Measurements from ENCODE around the gene CD63. TPM values are rescaled to one million over a fixed set of nuclear protein-coding genes. Genes with fewer than 3 reads are reported as not detected.

CD63 gene
- total and polyA plus RNA-seq, 9 of the 15 experiments (the other 6 are each of a cell fraction or from before 2014, with no cell fraction given), result 313 to 735 (median 433) TPM

GRCh38 chr12:55715833-55716581 is 12.8 kb downstream of the CD63 start, which contains the start of gene BLOC1S1 (continued):
- TF ChIP-seq DDX20 (tag; IDR thresholded peaks at IDR 0.05; ENCODE audit: low read depth) (no peak), SRSF7 (optimal IDR thresholded peaks at IDR 0.05; ENCODE audit: low read depth, low read length) (no peak), ZNF280B (CRISPR knock-in tag; IDR thresholded peaks at IDR 0.05) (no peak), NONO (IDR thresholded peaks at IDR 0.05; ENCODE audit: low read depth in 2 of 2, low read length in 1 of 2) (no peak), KLF10 (CRISPR knock-in tag; IDR thresholded peaks at IDR 0.05) (no peak), PHB2 (IDR thresholded peaks at IDR 0.05; ENCODE audit: low read depth) (0 out of 2 replicates have a peak, but pooled peaks have one; percentile 8), KLF16 (IDR thresholded peaks at IDR 0.05) (no peak; the same call in 1 of the 2 replicates), PREB (CRISPR knock-in tag; IDR thresholded peaks at IDR 0.05) (no peak), ZNF239 (CRISPR knock-in tag; IDR thresholded peaks at IDR 0.05) (no peak), VEZF1 (CRISPR knock-in tag; IDR thresholded peaks at IDR 0.05) (peak; percentile 80), ZFP30 (CRISPR knock-in tag; IDR thresholded peaks at IDR 0.05; ENCODE audit: borderline replicate concordance) (no peak), RNF2 (IDR thresholded peaks at IDR 0.05) (peak; percentile 77), HINFP (tag; conservative IDR thresholded peaks at IDR 0.05; ENCODE audit: low read depth) (no peak), SMARCE1 (IDR thresholded peaks at IDR 0.05) (no peak), TOE1 (IDR thresholded peaks at IDR 0.05; ENCODE audit: borderline replicate concordance) (peak; percentile 100), TOE1 (CRISPR knock-in tag; IDR thresholded peaks at IDR 0.05; ENCODE audit: borderline replicate concordance, low read depth) (no peak), TAF9B (IDR thresholded peaks at IDR 0.05; ENCODE audit: partially characterized antibody) (peak; percentile 44), ERF (CRISPR knock-in tag; IDR thresholded peaks at IDR 0.05) (peak; percentile 91), RBBP5 (IDR thresholded peaks at IDR 0.05; ENCODE audit: borderline replicate concordance, insufficient read depth, low read length, poor library complexity, severe bottlenecking) (peak; percentile 77)

Data from K562 (cell line).